Pancreas (tissue), 10 donors: Measurements from ENCODE around the gene HYI. TPM values are rescaled to one million over a fixed set of nuclear protein-coding genes. Genes with fewer than 3 reads are reported as not detected.

Source experiments
- ATAC-seq, 4 donors: fragments of 200-7000 bp; cut with Tn5 transposase; one replicate each; pipeline versions ENCODE4 v1.8.0 to v1.9.1; 2020; ENCODE audit warnings: mild to moderate bottlenecking in 4 of 4, moderate library complexity in 4 of 4
- DNase-seq, 6 donors: peaks; one replicate each; pipeline ENCODE4 v3.0.0-alpha.2; 2020
- FAIRE-seq: peaks from 2 replicates; lab custom pipeline; 2012; peaks lifted over from hg19 to GRCh38; lab: Jason Lieb, UNC
- H3K27ac ChIP-seq, 4 donors: fragments of 200-600 bp; sonication (generic); 1 replicate in 3 of 4; 2 replicates in 1 of 4; pipeline versions ENCODE4 v1.5.0 to v1.8.0; 2020
- H3K27me3 ChIP-seq, 4 donors: fragments of 200-600 bp; one replicate each; pipeline ENCODE4 v1.8.0; 2021
- H3K36me3 ChIP-seq, 3 donors: fragments of 200-600 bp; sonication (generic) in 1 of 3; one replicate each; pipeline versions ENCODE4 v1.5.0 to v1.8.0; 2020 to 2021
- H3K4me1 ChIP-seq, 3 donors: fragments of 200-600 bp; one replicate each; pipeline ENCODE4 v1.8.0; 2021
- H3K4me3 ChIP-seq, 4 donors: fragments of 200-600 bp; sonication (generic) in 2 of 4; one replicate each; pipeline versions ENCODE4 v1.5.0 to v1.8.0; 2020 to 2021
- H3K9me3 ChIP-seq, 4 donors: fragments of 200-600 bp; one replicate each; pipeline ENCODE4 v1.8.0; 2021
- CTCF ChIP-seq, 4 donors: fragments of 200-600 bp; sonication (generic) in 3 of 4; IDR thresholded peaks; one replicate each; pipeline versions ENCODE4 v1.5.0 to v1.8.0; 2021; ENCODE audit warnings: antibody characterized with exemption in 4 of 4
- WGBS, 2 donors: extraction: QIAGEN DNeasy Blood & Tissue Kit; methylation state at CpG; one replicate each; pipeline ENCODE4 v1.1.7; 2013; 5-methylcytosine and 5-hydroxymethylcytosine counted together
- intact Hi-C, 3 donors: fragments of 100-400 bp; cut with DNase I; formaldehyde crosslinking; loops; one replicate each; pipeline versions ENCODE4 v1.11.1 to v1.14.2; 2022
- polyA plus RNA-seq, 2 donors: library from polyadenylated mRNA; stranded (reverse); fragments of 200-250 nt; gene quantifications; one replicate each; pipeline ENCODE4 v1.2.3, GENCODE V29; 2013
- total RNA-seq, 6 donors: library from RNA; stranded (reverse); fragmentation: NEBNext Ultra II Directional in 4 of 6; extraction: Animal tissue kit (Norgen Biotek cat#: 25700) in 4 of 6; gene quantifications; one replicate each; pipeline versions ENCODE4 v1.2.1 to v1.2.4, GENCODE V29; 2021 to 2023
- donor health status: healthy with polysubstance abuse.
- donor health status: DM: no; HTN: no; CAD: no; lungs with moderate emphysema.
- donor health status: DM: no; HTN: no; CAD: no.
- donor health status: control.
- donor health status: control.
- donor health status: Bipolar disorder and iron deficiency.
- donor health status: DM: yes; HTN: yes; CAD: no.
- donor health status: DM: no; HTN: no; CAD: no.
- donor health status: DM: no; HTN: no; CAD: no.
- donor health status: DM: yes; HTN: yes; CAD: no.

The HYI gene
- total and polyA plus RNA-seq, 8 donors: 39.9 to 235 (median 59.1) TPM

GRCh38 chr1:43454270-43455011, 710 bp upstream of the HYI start:
- Histone ChIP-seq H3K4me1 (peaks cover 0 to 4% (median 0%) of the 10 kb centered on the region in 3 donors), H3K27me3 (no peaks in the 10 kb centered on the region), H3K27ac (peak overlapping the region; percentile 85 to 91 (median 90)), H3K9me3 (no peaks in the 10 kb centered on the region), H3K36me3 (peaks cover 0 to 23% (median 13%) of the 10 kb centered on the region in 3 donors), H3K4me3 (peak overlapping the region; percentile 21 to 67 (median 52))
- 5 to 9% methylated on average over 19 of the region's 19 CpGs for WGBS, 2 donors
- DNase-seq (peak; percentile 75 to 90 (median 87)), FAIRE-seq (peak; percentile 94), ATAC-seq (peak; percentile 87 to 93 (median 88))
- TF ChIP-seq CTCF (IDR thresholded peaks at IDR 0.05): no peak
- intact Hi-C loops: no loop called here

GRCh38 chr1:43452789-43453441, 816 bp downstream of the HYI start:
- H3K27me3 ChIP-seq: no peaks in the 10 kb centered on the region
- peaks cover 0 to 4% (median 0%) of the 10 kb centered on the region in 3 donors for H3K4me1 ChIP-seq
- peak in 1 of 6 donors; percentile 57 for DNase-seq
- 14 to 16% methylated on average over 10 of the region's 10 CpGs for WGBS, 2 donors
- FAIRE-seq: no peak
- TF ChIP-seq CTCF (IDR thresholded peaks at IDR 0.05): no peak
- no peaks in the 10 kb centered on the region for H3K9me3 ChIP-seq
- peaks cover 0 to 30% (median 17%) of the 10 kb centered on the region in 3 donors for H3K36me3 ChIP-seq
- H3K4me3 ChIP-seq: peak overlapping the region; percentile 21 to 67 (median 52)
- peak overlapping the region; percentile 85 to 91 (median 90) for H3K27ac ChIP-seq
- intact Hi-C loops: no loop called here
- peak; percentile 1 to 19 (median 3) for ATAC-seq

DNA sequence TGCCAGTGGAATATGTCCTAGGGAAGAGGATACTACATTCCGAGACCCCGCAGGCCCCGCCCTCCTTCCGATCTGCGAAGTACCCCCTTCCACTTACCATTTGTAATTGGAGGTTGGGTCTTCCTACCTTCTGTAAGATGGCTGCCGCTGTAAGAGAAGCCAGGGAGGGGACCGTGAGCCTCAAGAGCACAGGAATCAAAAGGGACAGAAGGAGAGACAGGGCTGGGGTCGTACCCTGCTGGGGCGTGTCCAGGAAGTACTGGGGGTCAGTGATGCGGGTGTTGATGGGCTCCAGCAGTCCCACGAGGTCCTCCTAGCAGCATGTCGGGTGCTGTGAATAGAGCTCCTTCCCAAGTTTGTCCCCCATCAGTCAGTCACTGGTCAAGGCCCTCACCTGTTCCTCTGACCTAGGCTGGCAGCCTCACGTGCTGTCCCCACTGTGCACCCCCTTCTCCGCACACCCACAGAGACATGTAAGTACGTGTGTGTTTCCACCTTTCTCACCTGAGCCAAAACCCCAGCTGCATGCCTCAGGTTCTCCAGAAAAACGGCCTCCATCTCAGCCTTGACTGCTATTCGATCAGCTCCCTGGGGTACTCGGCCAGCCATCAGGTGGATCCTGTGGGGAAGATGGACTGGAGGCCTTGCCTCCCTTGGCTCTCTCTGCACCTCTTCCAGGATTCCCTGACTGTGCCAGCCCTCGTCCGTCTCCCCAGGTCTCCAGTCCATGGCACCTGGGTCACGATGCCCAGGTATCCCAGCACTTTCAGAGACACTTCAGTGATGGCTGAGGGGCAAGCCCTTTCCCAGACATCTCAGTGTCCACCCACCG, 1.8 kb downstream of the HYI start:
- no peak for TF ChIP-seq CTCF (IDR thresholded peaks at IDR 0.05)
- Histone ChIP-seq H3K4me1 (peaks cover 0 to 4% (median 0%) of the 10 kb centered on the region in 3 donors), H3K36me3 (peaks cover 0 to 37% (median 17%) of the 10 kb centered on the region in 3 donors), H3K27ac (peak overlapping the region in 1 of 4 donors; percentile 91), H3K4me3 (peak overlapping the region in 1 of 4 donors; percentile 64), H3K9me3 (no peaks in the 10 kb centered on the region), H3K27me3 (no peaks in the 10 kb centered on the region)
- ATAC-seq (no peak), FAIRE-seq (no peak), DNase-seq (peak in 2 of 6 donors; percentile 50 to 56)
- intact Hi-C loops: no loop called here
- WGBS, 2 donors: 83 to 86% methylated on average over 22 of the region's 22 CpGs

GRCh38 chr1:43451157-43451591, 2.6 kb downstream of the HYI start:
- 76 to 83% methylated on average over 12 of the region's 12 CpGs for WGBS, 2 donors
- DNase-seq (peak in 1 of 6 donors; percentile 54), FAIRE-seq (no peak), ATAC-seq (no peak)
- Histone ChIP-seq H3K4me1 (peaks cover 0 to 4% (median 0%) of the 10 kb centered on the region in 3 donors), H3K36me3 (peaks cover 0 to 44% (median 17%) of the 10 kb centered on the region in 3 donors), H3K27ac (no peak overlapping the region), H3K27me3 (no peaks in the 10 kb centered on the region), H3K9me3 (no peaks in the 10 kb centered on the region), H3K4me3 (no peak overlapping the region)
- TF ChIP-seq CTCF (IDR thresholded peaks at IDR 0.05): no peak
- intact Hi-C loops: no loop called here
